GM23248 (cell line): Measurements from ENCODE around the gene DPP6. TPM values are rescaled to one million over a fixed set of nuclear protein-coding genes. Genes with fewer than 3 reads are reported as not detected.

Source experiments
- DNase-seq: peaks from one replicate; pipeline ENCODE4 v3.0.0-alpha.2; 2015
- H2AFZ ChIP-seq: fragments of 200-600 bp; sonication (generic); 2 replicates; pipeline ENCODE4 v1.6.1; 2016; ENCODE audit warnings: antibody characterized with exemption
- H3F3A ChIP-seq: fragments of 200-600 bp; sonication (generic); 2 replicates; pipeline ENCODE4 v1.6.1; 2016; ENCODE audit warnings: mild to moderate bottlenecking, antibody characterized with exemption, mixed run types; ENCODE audit not compliant: insufficient read depth
- H3K27ac ChIP-seq: fragments of 200-600 bp; sonication (generic); 2 replicates; pipeline ENCODE4 v1.5.1; 2016; ENCODE audit warnings: mild to moderate bottlenecking
- H3K27me3 ChIP-seq: fragments of 200-600 bp; sonication (generic); replicated peaks from 2 replicates; pipeline ENCODE4 v1.6.1; 2016; ENCODE audit warnings: mild to moderate bottlenecking; ENCODE audit not compliant: insufficient read depth
- H3K36me3 ChIP-seq: fragments of 200-600 bp; sonication (generic); 2 replicates; pipeline ENCODE4 v1.6.1; 2016; ENCODE audit warnings: low read depth, mild to moderate bottlenecking
- H3K4me1 ChIP-seq: fragments of 200-600 bp; sonication (generic); 2 replicates; pipeline ENCODE4 v1.6.1; 2016; ENCODE audit warnings: mild to moderate bottlenecking; ENCODE audit not compliant: insufficient read depth
- H3K4me2 ChIP-seq: fragments of 200-600 bp; sonication (generic); one replicate; pipeline ENCODE4 v1.6.1; 2016; ENCODE audit warnings: mild to moderate bottlenecking; ENCODE audit not compliant: unreplicated experiment
- H3K4me3 ChIP-seq: fragments of 200-600 bp; sonication (generic); 2 replicates; pipeline ENCODE4 v1.5.1; 2016; ENCODE audit warnings: mild to moderate bottlenecking
- H3K79me2 ChIP-seq: fragments of 200-600 bp; sonication (generic); 2 replicates; pipeline ENCODE4 v1.6.1; 2016; ENCODE audit warnings: mild to moderate bottlenecking; ENCODE audit not compliant: insufficient read depth
- H3K9ac ChIP-seq: fragments of 200-600 bp; sonication (generic); 2 replicates; pipeline ENCODE4 v1.6.1; 2016; ENCODE audit warnings: mild to moderate bottlenecking
- H3K9me2 ChIP-seq: fragments of 200-600 bp; sonication (generic); 2 replicates; pipeline ENCODE4 v1.6.1; 2016; ENCODE audit warnings: mixed run types, mild to moderate bottlenecking, moderate library complexity; ENCODE audit not compliant: insufficient read depth
- H3K9me3 ChIP-seq: fragments of 200-600 bp; sonication (generic); one replicate; pipeline ENCODE4 v1.6.1; 2017; ENCODE audit warnings: low read depth
- H4K20me1 ChIP-seq: fragments of 200-600 bp; sonication (generic); 2 replicates; pipeline ENCODE4 v1.6.0; 2016; ENCODE audit not compliant: insufficient read depth
- EZH2 ChIP-seq: fragments of 200-600 bp; sonication (generic); IDR thresholded peaks from 2 replicates; pipeline ENCODE4 v1.6.1; 2018; ENCODE audit warnings: antibody characterized with exemption, mild to moderate bottlenecking; ENCODE audit not compliant: insufficient read depth, poor library complexity, severe bottlenecking
- EZH2phosphoT487 ChIP-seq: fragments of 200-600 bp; sonication (generic); IDR thresholded peaks from 2 replicates; pipeline ENCODE4 v1.6.1; 2018; ENCODE audit warnings: antibody characterized with exemption, moderate library complexity, mild to moderate bottlenecking, low read depth; ENCODE audit not compliant: insufficient read depth
- WGBS, 2 experiments: methylation state at CpG; one replicate each; pipeline ENCODE4 v1.1.6; 2015 to 2017; ENCODE audit warnings: low lambda C conversion rate in 2 of 2, low coverage in 1 of 2; ENCODE audit errors: missing lambda C conversion rate in 2 of 2; 5-methylcytosine and 5-hydroxymethylcytosine counted together
- in situ Hi-C: fragments of 300-500 bp; cut with MboI; formaldehyde crosslinking; loops from 2 replicates; pipeline ENCODE4 v1.15.0; 2020
- polyA plus RNA-seq: library from polyadenylated mRNA; unstranded; fragments of >200 nt; fragmentation: Nextera tagmentation; extraction: Ambion mirVana; gene quantifications from 2 replicates; pipeline ENCODE4 v1.2.1, GENCODE V29; 2016
- total RNA-seq: library from RNA; depleted of rRNA; stranded (reverse); fragments of >200 nt; shearing (Covaris generic); gene quantifications from 2 replicates; pipeline ENCODE4 v1.2.3, GENCODE V29; 2014

DPP6 gene
- total and polyA plus RNA-seq, 2 experiments from 2014 or later: not detected

DNA sequence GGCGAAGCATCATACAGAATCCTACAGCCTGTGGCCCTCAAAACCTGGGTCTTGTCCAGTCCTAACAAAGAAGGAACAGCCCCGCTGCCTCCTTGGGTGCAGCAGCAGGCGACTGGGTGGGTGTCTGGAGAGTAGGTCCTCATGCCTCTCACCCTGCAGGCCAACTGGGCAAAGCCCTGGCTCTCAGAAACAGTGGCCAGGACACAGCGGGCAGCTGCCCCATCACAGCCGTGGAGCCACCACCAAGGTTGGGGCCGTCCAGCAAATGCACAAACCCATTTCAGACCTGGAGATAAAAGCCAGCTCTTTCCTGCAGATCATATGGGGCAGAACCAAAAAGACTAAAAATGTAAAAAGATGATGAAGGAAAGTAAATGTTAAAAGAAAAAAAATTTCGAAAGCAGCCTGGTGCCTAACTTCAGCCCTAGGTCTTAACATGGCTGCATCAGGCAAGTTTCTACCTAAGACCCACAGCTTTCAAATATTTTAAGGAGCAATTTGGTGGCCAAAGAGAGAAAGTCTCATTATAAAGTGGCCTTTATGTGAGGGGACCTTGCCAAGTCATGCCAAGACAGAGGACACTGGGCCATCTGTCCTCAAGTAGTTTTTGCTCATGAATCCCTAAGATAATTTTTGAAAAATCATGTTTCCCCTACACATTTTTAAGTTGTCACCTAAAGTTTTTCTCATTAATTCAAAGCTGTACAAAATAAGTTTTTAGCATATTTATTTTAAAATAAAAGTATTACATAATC, 808.6 kb downstream of the DPP6 start:
- DNase-seq: no peak
- H3K4me2 ChIP-seq: no peak overlapping the region
- no peaks in the 10 kb centered on the region for H4K20me1 ChIP-seq
- H3K36me3 ChIP-seq: no peaks in the 10 kb centered on the region
- H3K9ac ChIP-seq: no peak overlapping the region
- H3K9me3 ChIP-seq: no peaks in the 10 kb centered on the region
- H3K79me2 ChIP-seq: no peaks in the 10 kb centered on the region
- H3K4me1 ChIP-seq: no peaks in the 10 kb centered on the region
- WGBS, 2 experiments: 33 to 43% methylated on average over 7 of the region's 7 CpGs
- no peaks in the 10 kb centered on the region for H3K27me3 ChIP-seq
- TF ChIP-seq EZH2 (no peak), EZH2phosphoT487 (no peak)
- no peak overlapping the region for H2AFZ ChIP-seq
- no peaks in the 10 kb centered on the region for H3K9me2 ChIP-seq
- H3K27ac ChIP-seq: no peak overlapping the region
- in situ Hi-C loops: no loop called here
- no peak overlapping the region for H3K4me3 ChIP-seq
- H3F3A ChIP-seq: no peaks in the 10 kb centered on the region

DNA sequence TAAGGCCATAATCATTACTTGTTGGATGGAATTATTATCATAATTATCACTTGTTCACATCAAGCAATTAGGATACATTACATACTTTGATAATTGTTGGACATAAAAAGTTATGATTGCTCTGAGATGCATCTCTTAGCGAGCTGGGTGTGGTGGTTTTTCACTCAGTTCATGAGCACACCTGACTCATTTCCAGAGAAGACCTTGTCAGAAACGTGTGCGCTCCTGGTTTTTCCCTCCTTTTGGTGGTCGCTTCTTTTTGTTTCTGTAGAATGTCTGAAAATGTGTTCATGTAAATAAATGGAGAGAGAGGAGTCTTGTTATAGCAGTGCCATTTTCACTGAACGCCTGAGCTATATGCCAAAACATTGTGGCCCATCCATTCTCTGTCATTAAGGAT, 809.4 kb downstream of the DPP6 start:
- H3K27me3 ChIP-seq: no peaks in the 10 kb centered on the region
- H3K27ac ChIP-seq: no peak overlapping the region
- no peaks in the 10 kb centered on the region for H3K9me3 ChIP-seq
- H3K4me3 ChIP-seq: no peak overlapping the region
- H3F3A ChIP-seq: no peaks in the 10 kb centered on the region
- H4K20me1 ChIP-seq: no peaks in the 10 kb centered on the region
- DNase-seq: no peak
- WGBS, 2 experiments: 30 to 31% methylated on average over 5 of the region's 5 CpGs
- H3K36me3 ChIP-seq: no peaks in the 10 kb centered on the region
- no peak overlapping the region for H2AFZ ChIP-seq
- no peaks in the 10 kb centered on the region for H3K4me1 ChIP-seq
- no peak for TF ChIP-seq EZH2phosphoT487
- TF ChIP-seq EZH2: no peak
- H3K4me2 ChIP-seq: no peak overlapping the region
- H3K79me2 ChIP-seq: no peaks in the 10 kb centered on the region
- no peak overlapping the region for H3K9ac ChIP-seq
- in situ Hi-C loops: no loop called here
- H3K9me2 ChIP-seq: no peaks in the 10 kb centered on the region

DNA sequence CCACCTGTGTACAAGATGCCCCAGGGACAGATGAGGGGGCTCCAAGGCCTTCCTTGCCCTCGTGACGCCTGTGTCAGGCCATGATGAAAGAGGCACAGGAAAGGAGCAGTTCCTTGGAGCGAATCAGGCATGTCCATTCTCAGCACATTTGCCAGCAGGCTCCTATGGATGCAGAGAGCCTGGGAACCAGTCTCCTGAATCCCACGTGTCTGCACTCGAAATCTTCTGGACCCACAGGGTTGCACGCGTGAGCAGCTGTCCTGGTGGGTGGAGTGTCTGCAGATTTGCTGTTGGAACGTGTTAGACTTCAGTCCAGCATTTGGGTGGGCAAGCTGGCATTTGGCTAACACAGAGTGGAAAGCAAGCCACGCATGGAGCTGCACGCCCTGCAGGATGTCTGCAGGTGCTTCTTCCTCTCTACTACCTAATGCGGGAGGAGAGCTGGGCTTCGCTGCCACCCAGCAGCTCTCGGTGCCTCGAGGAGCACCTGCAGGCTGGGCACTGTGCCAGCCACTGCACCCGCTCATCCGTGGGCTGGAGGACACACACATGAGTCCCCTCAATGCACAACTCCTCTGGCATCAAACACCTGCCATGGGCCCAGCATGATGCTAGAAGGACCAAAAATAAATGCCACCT, 810.1 kb downstream of the DPP6 start:
- WGBS, 2 experiments: 30% methylated on average over 16 of the region's 16 CpGs
- Histone ChIP-seq H3K9me3 (no peaks in the 10 kb centered on the region), H4K20me1 (no peaks in the 10 kb centered on the region)

DNA sequence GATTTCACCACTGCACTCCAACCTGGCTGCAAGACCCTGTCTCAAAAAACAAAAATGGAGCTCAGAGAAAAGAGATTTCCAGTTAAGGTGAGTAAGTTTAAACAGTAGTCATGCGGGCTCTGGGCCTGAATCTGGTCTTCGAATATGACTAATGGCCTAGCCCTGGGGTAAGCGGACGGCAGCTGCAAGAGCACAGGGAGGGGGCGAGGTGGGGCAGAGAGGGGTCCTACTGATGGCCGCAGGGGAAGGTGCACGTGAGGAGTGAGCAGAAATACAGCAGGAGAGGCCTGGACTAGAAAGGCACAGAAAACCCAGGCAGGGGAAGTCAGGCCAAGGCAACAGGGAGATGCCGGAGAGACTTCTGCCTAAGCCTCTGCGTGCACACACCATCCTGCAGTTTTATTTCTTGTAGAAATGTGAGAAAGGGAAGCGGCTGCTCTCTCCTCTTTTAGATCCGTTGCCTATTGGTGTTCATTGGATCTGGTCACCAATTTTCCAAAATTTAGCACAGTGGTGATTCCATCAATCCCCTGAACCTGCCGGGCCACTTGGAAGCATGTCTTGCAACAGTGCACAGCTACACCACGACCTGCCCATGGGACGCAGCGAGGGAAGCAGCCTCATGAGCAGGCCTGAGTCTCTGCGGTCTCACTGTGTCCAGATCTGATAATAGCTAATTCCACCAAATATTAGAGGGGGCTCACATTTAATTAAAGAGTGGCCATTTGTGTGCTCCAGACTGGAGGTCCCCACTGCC, 811.7 kb downstream of the DPP6 start:
- Histone ChIP-seq H3K27ac (no peak overlapping the region), H3K4me2 (no peak overlapping the region), H3K27me3 (no peaks in the 10 kb centered on the region), H3K9me2 (no peaks in the 10 kb centered on the region), H3K4me3 (no peak overlapping the region), H2AFZ (no peak overlapping the region), H3F3A (no peaks in the 10 kb centered on the region), H3K36me3 (no peaks in the 10 kb centered on the region), H3K9me3 (no peaks in the 10 kb centered on the region), H3K79me2 (no peaks in the 10 kb centered on the region), H3K9ac (no peak overlapping the region), H4K20me1 (no peaks in the 10 kb centered on the region), H3K4me1 (no peaks in the 10 kb centered on the region)
- no peak for DNase-seq
- 31 to 37% methylated on average over 16 of the region's 16 CpGs for WGBS, 2 experiments
- in situ Hi-C loops: no loop called here
- TF ChIP-seq EZH2: no peak
- no peak for TF ChIP-seq EZH2phosphoT487

More for the DNA sequence above, 810.1 kb downstream of the DPP6 start:
- H3K4me2 ChIP-seq: no peak overlapping the region
- no peaks in the 10 kb centered on the region for H3K79me2 ChIP-seq
- no peak overlapping the region for H2AFZ ChIP-seq
- no peaks in the 10 kb centered on the region for H3K4me1 ChIP-seq
- no peak for TF ChIP-seq EZH2phosphoT487
- no peak for TF ChIP-seq EZH2
- no peaks in the 10 kb centered on the region for H3K27me3 ChIP-seq
- no peaks in the 10 kb centered on the region for H3K9me2 ChIP-seq
- H3F3A ChIP-seq: no peaks in the 10 kb centered on the region
- H3K4me3 ChIP-seq: no peak overlapping the region
- in situ Hi-C loops: no loop called here
- no peak for DNase-seq
- no peaks in the 10 kb centered on the region for H3K36me3 ChIP-seq
- H3K9ac ChIP-seq: no peak overlapping the region
- no peak overlapping the region for H3K27ac ChIP-seq
